ENCODE results near the gene ACTR2.

ACTR2 gene

DNA sequence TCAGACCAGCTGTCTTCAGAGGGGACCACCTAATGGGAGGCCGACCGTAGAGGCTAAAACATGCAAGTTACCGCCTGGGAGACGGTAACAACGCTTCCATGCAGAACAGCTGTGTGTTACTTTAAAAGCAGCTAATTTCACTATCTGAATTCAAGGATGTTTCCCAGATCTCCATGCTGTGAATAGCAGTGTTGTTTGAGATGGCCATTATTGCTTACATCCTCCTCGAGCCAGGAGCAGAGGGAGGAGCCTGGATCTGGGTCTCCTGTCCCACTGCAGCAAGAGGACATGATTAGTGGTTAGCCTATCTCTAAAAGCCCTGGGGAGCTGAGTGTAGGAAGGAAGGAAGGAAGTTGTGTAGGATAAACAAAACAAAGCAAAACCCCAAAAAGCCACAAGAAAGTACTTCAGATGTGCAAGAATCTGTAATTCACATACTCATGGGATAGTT is 50.9 kb downstream of the ACTR2 start:
- no peak for DNase-seq (ENCODE audit: low read depth in 2 of 2)

- DNase-seq (ENCODE audit: low read depth in 2 of 2) = no peak
Observed at GRCh38 chr2:65279756-65280155, 52.1 kb downstream of the ACTR2 start.

- DNase-seq (ENCODE audit: low read depth in 2 of 2) = peak in 1 of 2 experiments; percentile 51
Observed at GRCh38 chr2:65281627-65282351, 54.2 kb downstream of the ACTR2 start.

- no peak for DNase-seq (ENCODE audit: low read depth in 2 of 2)
Observed at GRCh38 chr2:65282477-65283053, 54.9 kb downstream of the ACTR2 start.

DNA sequence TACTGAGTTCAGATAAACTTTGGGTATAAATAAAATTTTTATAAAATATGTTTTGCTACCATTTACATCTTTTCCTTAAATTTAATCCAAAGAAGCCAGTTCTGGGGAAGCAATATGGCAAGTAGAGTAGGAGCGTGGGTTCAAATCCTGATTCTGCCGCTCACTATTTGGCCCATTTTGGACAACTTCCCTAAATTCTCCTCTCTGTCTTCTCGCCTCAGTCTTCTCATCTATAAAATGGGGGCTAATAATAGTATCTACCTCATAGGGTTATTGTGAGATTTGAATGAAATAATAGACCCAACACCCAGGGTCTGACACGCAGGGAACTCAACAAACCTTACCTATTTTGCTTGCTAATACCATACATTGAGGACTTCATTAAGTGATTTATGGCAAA is 59.7 kb downstream of the ACTR2 start:
- no peak for DNase-seq (ENCODE audit: low read depth in 2 of 2)

GRCh38 chr2:65291216-65292105 is 63.8 kb downstream of the ACTR2 start:
- DNase-seq (ENCODE audit: low read depth in 2 of 2) = no peak

DNA sequence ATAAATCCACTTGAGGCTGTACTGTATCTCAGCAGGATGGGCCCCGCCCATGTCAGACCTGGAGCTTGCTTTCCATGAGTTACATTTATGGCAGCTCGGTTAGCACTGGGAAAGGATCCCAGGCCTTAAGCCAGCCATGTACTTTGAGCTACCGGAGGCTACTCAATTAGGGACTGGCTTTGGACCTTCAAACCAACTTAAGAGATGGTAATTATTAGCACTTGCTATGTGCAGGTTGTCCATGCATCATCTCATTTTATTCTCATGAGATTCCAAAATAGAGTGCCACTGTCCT is 64.4 kb downstream of the ACTR2 start:
- no peak for DNase-seq (ENCODE audit: low read depth in 2 of 2)

- no peak for DNase-seq (ENCODE audit: low read depth in 2 of 2)
Observed at GRCh38 chr2:65292461-65293011, 64.9 kb downstream of the ACTR2 start.

DNA sequence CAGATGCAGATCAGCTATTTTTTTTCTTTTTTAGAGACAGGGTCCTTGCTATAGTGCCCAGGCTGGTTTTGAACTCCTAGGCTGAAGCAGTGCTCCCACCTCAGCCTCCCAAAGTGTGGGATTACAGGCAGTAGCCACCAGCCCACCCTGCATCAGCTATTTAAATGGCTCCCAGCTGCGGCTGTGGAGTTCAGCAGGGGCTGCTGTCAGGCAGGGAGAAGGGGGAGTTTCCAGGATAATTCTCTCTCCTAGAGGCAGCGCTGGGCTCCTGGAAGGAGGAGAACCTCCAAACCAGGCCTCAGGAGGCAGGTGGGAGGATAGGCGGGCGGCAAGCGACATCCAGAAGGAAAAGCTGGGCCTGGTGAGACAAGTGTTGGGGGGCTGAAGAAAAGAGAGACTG is 65.7 kb downstream of the ACTR2 start:
- no peak for DNase-seq (ENCODE audit: low read depth in 2 of 2)

GRCh38 chr2:65294136-65294535 is 66.5 kb downstream of the ACTR2 start:
- no peak for DNase-seq (ENCODE audit: low read depth in 2 of 2)

DNA sequence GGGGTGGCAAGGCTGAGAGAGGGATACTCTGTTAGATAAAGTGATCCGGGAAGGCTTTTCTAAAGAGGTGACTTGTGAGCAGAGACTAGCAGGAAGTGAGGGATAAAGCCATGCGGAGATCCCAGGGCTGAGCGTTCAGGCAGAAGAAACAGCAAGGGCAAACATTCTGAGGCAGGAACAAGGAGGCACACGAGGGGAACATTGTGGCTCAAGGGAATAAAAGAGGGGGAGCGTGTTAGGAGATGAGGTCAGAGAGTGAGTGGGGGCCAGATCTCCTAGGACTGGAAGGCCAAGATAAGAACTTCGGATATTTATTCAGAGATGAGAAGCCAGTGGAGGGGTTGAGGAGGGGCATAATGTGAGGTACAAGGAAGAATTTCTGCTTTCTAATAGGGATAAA is 67.1 kb downstream of the ACTR2 start:
- DNase-seq (ENCODE audit: low read depth in 2 of 2) = no peak

GRCh38 chr2:65296971-65297370 is 69.3 kb downstream of the ACTR2 start:
- no peak for DNase-seq (ENCODE audit: low read depth in 2 of 2)

DNA sequence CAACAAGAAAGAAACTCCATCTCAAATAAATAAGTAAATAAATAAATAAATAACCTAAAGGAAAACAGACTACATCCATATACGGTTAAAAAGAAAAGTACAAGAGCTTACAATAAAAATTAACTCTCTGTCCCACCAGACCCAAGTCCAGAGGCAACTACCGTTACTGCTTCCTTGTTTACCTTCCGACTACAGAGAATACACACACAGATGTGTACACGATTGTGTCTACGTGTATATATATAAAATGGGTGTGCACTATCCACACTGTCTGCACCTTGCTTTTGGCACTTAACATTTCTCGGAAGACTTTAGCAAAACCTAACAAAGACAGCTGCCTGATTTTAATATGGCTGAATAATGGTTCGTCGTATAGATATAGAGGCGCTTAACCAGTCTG is 69.9 kb downstream of the ACTR2 start:
- no peak for DNase-seq (ENCODE audit: low read depth in 2 of 2)

DNA sequence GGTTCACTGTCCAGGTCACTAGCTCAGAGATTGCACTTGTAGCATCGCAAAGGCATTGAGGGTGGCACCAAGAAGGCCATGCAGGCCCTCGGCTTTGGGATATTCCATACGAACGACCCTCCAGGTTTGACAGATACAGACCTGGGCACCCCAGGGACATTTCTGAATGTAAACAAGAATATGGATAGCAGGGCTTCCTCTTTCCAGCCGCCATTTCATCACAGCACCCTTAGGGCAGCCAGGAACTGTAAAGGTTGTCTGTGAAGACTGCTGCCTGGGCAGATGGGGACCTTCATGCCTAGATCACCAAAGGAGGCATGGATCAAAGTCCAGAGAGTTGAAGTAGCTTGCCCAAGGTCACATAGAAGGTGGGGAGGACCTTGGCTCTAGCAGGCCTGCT is 70.5 kb downstream of the ACTR2 start:
- DNase-seq (ENCODE audit: low read depth in 2 of 2) = no peak

DNA sequence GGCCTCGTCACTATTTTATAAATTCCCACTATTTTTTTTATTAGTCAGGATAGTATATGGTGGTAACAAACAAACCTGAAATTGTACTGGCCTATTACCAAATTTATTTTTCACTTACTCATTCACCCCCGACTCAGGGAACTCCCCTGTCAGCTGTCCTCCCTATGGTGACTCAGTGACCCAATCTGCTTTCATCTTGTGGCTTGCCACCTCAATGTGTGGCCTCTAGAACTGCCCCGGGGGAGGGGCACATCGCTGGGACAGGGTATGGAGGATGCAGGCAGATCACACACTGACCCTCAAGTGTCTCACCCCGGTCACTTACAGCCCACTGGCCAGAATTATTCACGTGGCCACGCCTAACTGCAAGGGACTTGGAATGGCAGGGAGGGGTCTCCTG is 71.6 kb downstream of the ACTR2 start:
- no peak for DNase-seq (ENCODE audit: low read depth in 2 of 2)

GRCh38 chr2:65300134-65300760 is 72.6 kb downstream of the ACTR2 start:
- DNase-seq (ENCODE audit: low read depth in 2 of 2) = no peak

- peak; percentile 96 to 97 for DNase-seq (ENCODE audit: low read depth in 2 of 2)
Observed at GRCh38 chr2:65300761-65301711, 73.4 kb downstream of the ACTR2 start.

GRCh38 chr2:65305934-65306333 is 78.3 kb downstream of the ACTR2 start:
- no peak for DNase-seq (ENCODE audit: low read depth in 2 of 2)

- DNase-seq (ENCODE audit: low read depth in 2 of 2) = no peak
Observed at GRCh38 chr2:65309699-65310098, 82.1 kb downstream of the ACTR2 start.

GRCh38 chr2:65311049-65311448 is 83.4 kb downstream of the ACTR2 start:
- no peak for DNase-seq (ENCODE audit: low read depth in 2 of 2)

GRCh38 chr2:65311596-65311995 is 84.0 kb downstream of the ACTR2 start:
- no peak for DNase-seq (ENCODE audit: low read depth in 2 of 2)

All from fibroblast of skin of left biceps (primary cell).